GM18498 (cell line): ENCODE results near the gene FAM3B.

ENCODE experiments used
- ATAC-seq: cut with Tn5 transposase; IDR thresholded peaks from one replicate; pipeline ENCODE4 v1.9.1; 2021; ENCODE audit warnings: mild to moderate bottlenecking, moderate library complexity; ENCODE audit not compliant: unreplicated experiment

The FAM3B gene

DNA sequence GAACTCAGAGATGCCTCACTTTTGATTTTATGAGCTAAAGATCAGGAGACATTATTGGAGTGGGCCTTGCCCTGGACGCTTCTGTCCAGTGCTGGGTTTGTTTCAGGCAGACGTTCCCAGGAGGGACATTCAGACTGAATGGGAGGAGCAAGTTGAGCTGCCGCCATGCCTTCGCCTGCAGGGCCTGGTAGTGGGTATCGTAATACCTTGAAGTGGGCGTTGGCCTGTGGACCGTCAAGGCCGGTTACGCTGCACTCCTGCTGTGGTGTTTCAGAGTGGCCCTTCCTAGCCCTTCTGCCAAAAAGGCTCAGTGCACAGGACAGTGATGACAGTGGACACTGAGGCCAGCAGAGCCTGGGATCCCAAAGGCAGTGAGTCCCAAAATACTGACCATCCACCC lies 1.6 kb downstream of the FAM3B start:
- ATAC-seq = no peak

DNA sequence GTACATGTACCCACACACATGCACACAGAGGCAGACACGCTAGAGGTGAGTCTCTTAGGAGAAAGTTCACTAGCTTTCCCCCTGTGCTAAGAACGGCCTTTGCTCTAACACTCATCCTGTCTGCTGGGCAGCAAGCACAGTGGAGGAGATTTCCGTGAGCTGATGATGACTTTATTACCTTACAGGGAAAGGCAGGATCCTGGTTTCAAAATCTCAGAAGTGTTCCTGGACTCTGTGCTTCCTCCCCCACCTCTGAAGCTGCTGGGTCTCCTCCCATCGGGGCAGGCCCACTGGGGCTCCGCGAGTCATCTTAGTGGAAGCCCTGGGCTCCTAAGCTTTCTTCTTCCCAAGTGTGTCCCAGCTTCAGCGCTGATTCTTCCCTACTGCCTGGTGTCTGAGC lies 2.7 kb downstream of the FAM3B start:
- no peak for ATAC-seq

DNA sequence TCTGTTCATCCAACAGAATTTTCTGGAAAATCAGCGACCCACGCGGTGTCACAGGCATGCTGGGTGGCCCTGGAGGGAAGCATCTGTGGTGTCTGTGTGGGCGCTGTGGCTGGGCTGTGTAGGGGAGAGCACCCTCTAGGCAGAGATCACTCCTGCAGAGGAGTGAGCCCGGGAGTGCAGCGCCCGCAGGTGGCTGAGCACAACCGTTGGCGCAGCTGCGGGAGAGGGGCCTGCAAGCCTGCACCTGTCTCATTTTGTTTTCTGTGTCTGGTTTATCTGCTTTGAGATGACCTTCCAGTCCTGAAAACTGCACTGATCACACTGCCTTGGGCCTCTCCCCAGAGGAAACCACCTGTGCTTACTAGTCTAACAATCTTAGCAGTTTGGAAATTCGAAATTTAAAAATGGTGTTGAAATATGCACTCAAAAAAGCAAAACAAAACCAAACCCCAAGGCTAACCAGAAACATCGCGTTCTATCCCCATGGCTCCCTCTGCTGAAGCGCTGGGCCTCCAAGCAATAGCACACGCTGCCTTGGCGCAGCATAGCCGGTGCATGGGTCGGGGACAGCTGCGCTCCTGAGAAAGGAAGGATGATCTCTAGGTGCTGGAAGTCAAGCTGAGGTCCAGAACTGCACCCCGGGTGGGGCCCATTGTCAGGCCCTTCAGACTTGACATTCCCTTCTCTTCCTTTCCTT lies 4.8 kb downstream of the FAM3B start:
- no peak for ATAC-seq

DNA sequence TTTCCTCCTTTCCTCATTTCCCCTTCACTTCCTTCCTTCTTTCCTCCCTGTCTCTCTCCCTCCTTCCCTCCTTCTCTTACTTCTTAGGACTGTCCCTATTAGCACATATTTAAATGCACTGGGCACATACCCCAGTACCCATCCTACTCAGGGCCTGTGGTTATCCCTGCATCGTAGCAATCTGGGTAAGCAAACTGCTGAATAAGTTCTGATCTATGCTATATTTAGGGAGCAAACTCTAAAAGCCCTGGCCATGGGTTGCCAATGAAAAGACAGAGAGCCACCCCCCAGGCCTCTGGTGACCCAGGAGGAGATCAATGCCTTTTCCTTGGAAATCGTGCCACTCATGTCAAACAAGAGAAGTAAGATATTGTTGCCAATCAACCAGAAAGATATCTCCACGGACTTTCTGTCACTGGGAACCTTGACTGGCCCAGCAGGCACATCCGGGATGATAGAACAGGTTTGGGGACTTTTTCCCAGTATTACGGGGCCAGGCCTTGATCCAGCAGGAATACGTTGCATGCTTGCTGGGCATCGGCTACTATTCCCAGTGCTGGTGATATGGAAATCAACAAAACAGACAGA lies 5.4 kb downstream of the FAM3B start:
- ATAC-seq = no peak

DNA sequence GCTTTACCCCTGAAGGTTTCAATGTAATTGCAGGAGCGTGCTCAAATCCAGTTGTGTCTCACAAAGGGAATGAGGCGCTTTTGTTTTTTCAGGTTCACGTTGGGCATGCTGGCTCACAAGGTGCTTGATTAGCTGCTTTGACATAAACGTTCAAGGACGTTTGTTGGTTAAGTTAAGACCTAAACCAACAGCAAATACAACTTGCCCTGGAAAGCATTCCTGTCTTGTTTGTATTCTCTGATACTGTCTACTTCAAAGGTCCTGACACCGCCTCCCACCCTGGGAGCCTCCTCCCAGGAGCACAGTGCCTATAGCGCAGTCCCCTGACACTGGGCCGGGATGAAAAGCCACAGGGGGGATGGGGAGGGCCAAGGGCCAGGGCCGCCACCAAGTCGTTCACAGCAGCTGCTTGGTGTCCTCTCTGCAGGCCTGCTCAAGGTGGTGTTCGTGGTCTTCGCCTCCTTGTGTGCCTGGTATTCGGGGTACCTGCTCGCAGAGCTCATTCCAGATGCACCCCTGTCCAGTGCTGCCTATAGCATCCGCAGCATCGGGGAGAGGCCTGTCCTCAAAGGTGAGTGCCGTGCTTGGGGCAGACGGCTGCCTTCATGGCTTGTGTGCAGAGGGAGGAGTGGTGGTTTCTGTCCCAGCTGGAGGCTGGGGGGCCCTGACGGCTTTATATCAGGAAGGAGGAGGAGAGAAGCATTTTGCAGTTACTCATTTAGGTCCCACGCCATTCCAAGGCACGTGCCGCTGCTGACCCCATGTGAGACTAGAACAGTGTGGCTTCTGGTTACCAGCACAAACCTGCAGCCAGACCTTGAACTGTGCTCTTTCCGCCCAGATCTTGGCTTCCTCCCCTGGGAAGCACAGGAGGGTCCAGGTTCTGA lies 6.1 kb downstream of the FAM3B start:
- no peak for ATAC-seq

DNA sequence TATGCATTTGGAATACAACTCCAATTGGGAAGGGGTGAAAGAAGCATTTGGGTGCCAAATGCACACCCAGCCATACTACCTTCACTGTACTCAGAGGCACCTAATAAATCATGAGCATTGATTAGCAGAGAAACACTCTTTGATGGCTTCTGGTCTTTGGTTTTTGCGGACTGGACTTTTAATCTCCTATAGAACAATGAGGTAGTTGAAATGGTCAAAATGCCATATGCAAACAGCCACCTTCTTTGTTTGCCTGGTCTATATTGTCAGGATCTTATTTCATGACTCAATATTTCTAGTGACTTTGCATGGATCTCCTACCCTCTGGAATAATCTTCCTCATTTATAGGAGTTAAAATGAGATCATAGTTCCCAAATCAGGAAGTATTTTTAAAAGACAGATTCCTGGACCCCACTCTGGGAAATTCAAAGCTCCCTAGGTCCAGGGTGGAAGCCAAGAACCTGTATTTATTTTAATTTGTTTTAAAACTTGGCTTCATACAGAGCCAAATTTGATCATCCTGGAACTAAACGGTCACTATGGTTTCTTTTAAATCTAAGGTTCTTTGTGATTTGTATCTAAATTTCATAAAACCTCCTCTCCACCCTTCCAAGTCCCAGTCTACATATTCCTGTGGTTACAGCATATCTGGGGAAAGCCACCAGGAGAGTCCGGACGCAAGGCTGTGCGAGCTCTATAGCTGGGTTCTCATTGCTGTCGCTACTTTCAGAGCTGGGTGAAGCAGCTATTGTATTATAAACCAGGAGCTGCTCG lies 8.7 kb downstream of the FAM3B start:
- no peak for ATAC-seq

DNA sequence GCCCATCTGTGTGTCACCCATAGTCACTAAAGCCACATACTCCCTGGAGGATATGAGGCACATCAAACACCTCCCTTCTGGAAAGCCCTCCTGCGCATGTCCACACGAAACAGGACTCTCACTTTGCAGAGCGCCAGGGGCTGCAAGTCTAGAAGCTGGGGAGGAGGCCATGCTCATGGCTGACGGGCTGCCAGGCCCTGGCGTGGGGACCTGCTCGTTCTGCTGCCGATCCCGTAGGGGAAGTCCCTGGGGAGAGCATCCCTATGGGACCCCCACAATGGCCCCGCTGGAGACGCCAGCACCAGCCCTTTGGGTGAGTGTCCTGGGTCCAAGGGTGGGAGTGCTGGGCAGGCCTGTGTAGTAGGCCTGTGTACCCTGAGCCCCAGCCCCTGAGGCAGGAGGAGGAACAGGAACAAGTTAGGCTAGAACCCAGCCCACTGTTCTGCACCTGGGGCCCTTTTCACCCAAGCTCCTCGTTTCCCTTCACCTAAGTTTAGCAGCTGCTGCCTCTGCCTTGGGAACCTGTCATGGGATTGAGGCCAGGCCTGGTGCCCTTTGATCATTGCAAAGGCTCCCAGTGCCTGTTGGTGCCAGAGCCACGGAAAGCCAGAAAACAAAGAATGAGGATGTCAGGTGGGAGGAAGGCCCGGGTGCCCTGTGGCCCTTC lies 9.9 kb downstream of the FAM3B start:
- ATAC-seq = no peak

DNA sequence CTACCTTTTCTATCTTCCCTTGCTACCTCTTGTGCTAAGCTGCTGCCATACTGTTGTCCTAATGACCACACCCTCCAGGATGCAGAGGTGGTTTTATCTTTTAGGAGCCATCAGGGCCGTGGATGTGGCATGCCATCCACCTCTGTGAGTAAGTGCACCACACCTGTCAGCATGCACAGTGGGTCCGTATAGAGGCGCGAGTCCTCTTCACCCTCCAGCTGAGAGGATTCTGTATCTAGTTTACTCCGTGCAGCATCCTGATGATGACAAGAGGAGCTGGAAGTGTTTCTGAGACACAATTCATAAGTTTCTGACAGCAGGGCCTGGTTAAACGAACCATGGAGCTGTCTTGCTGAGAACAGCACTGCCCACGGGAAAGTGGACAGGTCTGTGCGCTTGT lies 11.2 kb downstream of the FAM3B start:
- ATAC-seq = no peak

DNA sequence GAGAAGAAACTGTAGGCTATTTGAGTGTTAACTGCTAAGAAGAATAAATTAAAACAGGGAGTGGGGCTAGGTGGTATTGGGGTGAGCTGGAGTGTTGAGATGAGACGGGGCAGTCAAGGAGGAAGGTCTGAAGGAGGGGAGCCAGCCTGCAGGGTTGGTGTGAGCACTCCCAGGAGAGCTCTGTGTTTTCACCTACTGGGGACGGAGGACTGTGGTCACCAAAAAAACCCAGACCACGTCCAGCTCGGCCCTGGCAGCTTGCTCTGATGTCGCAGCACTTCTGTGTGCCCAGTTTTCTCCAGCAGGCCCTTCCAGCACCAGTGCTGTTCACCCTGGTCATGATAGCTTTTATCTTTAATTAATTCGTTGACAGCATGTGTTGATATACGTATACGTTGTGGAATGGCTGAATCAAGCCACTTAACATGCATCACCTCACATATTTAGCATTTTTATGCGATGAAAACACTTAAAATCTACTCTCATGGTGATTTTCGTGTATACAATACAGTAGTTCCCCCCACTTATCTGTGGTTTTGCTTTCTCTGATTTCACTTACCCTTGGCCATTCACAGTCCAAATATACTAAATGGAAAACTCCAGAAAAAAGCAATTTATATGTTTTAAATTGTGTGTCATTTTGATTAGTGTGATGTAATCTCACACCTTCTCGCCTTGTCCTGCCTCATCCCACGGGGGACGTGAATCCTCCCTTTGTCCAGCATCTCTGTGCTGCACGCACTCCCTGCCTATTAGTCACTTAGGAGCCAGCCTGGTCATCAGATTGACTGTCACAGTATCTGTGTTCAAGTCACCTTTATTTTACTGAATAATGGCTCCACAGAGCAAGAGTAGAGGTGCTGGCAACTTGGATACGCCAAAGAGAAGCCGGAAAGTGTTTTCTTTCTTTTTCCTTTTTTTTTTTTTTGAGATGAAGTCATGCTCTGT lies 12.3 kb downstream of the FAM3B start:
- ATAC-seq = no peak

DNA sequence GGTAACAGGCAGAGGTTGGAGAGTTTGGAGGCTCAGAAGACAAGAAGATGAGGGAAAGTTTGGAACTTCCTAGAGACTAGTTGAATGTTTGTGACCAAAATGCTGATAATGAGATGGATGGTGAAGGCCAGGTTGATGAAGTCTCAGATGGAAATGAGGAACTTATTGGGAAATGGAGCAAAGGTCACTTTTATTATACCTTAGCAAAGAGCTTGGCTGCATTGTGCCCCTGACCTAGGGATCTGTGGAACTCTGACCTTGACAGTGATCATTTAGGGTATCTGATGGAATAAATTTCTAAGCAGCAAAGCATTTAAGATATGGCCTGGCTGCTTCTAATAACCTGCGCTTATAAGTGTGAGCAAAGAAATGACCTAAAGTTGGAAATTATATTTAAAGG lies 17.2 kb downstream of the FAM3B start:
- ATAC-seq = no peak

DNA sequence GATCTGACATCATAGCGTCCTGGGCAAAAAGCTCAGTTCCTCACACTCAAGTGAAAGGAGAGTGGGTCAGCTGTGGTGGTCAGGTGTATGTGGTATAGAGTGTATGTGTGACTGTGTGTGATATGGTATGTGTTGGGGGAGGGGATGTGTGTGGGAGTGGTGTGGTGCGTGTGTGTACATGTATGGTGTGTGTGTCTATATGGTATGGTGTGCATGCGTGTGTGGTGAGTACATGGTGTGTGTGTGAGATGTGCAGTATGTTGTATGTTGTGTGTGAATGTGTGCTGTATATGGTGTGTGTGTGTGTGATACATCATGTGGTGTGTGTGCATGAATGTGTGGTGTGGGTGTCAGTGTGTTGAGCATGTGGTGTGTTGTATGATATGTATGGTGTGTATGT lies 20.9 kb downstream of the FAM3B start:
- no peak for ATAC-seq

DNA sequence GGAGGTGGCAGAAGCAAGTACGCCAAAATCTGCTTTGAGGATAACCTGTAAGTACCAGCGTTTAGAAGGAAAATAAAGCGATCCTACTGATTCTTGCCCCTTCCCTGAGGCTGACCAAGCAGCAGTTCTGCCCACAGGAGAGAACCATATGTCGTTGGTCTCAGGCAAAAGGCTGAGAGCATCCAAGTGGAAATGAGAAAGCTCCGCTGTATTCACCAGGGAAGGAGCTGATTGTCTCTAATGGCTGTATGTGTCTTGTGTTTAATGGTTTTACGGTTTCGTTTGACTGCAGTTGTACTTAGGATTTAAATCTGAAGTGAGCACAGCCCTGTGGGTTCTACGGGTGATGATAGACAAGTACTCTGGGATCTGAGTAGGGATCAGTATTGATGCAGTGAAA lies 21.9 kb downstream of the FAM3B start:
- ATAC-seq = no peak

DNA sequence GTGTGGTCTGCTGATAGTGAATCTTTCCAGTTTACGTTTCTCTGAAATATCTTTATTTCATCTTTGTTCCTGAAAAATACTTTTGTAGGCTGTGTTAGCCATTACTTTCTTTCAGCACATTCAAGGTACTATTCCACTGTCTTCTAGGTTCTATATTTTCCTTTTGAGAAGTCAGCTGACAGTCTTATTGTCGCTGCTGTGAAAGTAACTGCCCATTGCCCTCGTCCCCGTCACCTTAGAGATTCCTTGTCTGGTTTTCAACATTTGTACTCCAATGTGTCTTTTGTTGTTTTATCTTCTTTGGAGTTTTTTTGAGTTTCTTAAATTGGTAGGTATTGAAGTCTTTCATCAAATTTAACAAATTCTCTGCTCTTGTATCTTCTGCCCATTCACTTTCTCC lies 25.4 kb downstream of the FAM3B start:
- no peak for ATAC-seq

DNA sequence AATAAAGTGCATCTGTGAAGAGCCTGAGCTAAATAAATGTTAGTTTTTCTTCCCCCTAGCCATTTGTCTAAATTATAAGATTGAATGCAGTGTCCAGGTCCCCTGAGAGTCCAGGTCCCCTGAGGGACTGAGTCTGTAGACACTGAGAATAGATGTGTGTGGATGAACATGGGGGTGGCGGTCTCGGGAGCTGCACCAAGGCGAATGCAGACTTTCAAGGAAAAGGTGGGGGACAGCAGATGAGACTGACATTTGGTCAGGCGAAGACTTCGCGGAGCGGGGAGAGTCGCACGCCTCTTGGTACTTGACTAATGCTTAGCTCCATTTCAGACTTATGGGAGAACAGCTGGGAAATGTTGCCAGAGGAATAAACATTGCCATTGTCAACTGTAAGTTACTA lies 27.5 kb downstream of the FAM3B start:
- ATAC-seq = no peak

DNA sequence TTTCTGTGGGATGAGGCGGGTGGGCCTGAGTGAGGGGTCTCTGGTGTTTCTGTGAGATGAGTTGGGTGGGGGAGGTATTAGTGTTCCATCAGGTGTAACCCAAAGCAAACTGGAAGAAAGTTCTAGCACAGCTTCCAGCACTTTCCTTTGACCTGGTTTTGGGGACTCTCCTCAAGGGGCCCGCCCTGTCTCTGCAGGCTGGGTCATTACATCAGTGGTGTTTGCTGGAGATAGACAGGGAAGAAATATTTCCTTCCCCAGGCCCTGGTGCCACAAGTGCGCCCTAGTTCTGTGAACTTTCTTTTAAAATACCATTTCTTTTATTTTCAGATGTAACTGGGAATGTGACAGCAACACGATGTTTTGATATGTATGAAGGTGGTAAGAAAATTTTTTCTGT lies 28.8 kb downstream of the FAM3B start:
- no peak for ATAC-seq

DNA sequence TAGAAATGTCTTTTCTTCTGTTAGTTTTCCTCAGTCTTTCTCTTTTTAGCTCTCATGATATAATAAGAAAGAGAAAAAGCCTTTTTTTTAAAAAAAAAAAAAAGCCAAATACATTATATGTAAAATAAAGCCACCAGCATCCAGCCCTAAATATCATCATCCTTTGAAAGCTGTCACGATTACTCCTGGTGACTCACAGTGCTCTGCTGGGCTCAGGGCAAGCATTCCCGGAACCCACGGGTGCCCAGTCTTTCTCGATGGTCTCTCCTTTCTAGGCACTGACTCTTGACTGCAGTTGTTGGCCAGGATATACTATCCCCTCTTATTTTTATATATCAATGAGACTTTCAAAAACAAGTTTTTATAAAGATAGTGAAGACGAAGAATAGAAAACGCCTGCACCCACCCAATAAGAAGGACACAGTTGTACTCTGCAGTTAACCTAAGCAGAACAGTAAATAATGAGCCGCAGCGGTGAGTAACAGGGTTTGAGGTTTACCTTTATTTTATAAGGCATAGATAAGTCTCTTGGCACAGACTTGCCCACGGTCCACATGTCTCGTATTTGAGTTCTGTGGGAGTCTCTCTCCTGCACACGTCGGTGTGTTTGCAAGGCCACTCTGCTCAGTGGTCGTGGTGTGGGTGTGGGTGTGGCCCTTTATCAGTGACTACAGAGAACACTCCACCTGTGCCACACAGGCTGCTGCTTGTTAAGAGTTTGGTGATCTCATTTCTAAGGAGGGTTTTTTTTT lies 29.5 kb downstream of the FAM3B start:
- ATAC-seq = no peak

DNA sequence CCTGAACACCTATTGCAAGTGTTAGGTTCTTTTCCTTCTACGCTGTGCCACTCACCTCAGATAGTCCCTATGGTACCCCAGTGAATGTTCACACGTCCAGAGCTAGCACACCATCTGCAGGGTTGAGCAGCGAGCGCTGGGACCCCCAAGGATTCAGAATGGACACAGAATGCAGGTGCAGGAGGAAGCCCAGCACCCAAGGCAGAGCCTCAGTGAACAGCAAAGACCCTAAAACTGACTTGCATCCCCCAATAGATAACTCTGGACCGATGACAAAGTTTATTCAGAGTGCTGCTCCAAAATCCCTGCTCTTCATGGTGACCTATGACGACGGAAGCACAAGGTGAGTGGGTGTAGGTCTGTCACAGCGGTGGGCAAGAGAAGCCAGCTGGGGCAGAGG lies 30.2 kb downstream of the FAM3B start:
- no peak for ATAC-seq

DNA sequence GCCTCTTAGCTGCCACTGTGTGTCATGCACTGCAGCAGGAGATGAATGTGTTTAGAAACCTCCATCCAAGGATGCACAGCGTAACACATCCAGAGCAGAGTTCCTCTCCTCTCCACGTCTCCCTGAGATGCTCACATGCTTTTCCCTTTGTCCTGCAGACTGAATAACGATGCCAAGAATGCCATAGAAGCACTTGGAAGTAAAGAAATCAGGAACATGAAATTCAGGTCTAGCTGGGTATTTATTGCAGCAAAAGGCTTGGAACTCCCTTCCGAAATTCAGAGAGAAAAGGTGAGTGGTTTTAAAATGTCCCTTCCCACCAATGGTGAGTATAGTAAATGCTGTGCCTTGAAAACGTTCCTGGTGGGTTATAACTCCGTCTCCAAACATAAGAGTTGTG lies 31.8 kb downstream of the FAM3B start:
- no peak for ATAC-seq

DNA sequence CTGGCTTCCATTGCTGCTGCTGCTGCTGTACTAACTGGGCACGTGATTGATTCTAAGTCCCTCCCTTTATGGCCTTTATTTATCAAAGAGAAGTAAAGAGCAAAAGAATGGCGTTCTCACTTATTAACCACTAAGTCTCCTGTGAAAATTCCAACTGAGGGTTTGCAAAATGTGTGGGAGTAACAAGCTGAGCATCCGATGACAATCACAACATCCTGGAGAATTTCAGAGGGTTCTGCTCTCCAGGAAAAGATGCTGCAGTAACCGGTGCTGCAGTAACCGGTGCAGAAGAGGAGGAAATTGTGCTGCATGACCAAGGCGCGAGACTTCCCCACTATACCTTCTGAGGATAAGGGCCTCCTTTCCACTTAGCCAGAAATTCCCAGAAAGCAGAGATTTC lies 32.5 kb downstream of the FAM3B start:
- no peak for ATAC-seq
